HCT116 (cell line): ENCODE measurements around the gene MYH15. TPM values are rescaled to one million over a fixed set of nuclear protein-coding genes. Genes with fewer than 3 reads are reported as not detected.

Experiments
- ATAC-seq: fragments of 200-7000 bp; cut with Tn5 transposase; 2 replicates; pipeline ENCODE4 v1.9.1; 2020; ENCODE audit warnings: mild to moderate bottlenecking, moderate library complexity
- BruUV-seq: library from RNA; stranded (reverse); fragments of 400-500 nt; replicated peaks from 2 replicates; lab custom pipeline; 2021; lab: Mats Ljungman, UMichigan
- CTCF ChIA-PET: fragments of 300-600 bp; sonication (Branson Sonifier 250); formaldehyde crosslinking; loops from one replicate; lab custom pipeline; 2021; ENCODE audit warnings: antibody characterized with exemption; lab: Charles Lee
- POLR2A ChIA-PET: fragments of 300-600, 350-600 bp; sonication (Branson Sonifier 250); formaldehyde crosslinking; loops from one replicate; lab custom pipeline; 2021; ENCODE audit warnings: antibody characterized with exemption; lab: Charles Lee
- RAD21 ChIA-PET, 2 experiments: fragments of 300-600 bp; sonication (Branson Sonifier 250); formaldehyde crosslinking; loops; one replicate each; lab custom pipeline; 2023; ENCODE audit warnings: low total read pairs in 2 of 2; ENCODE audit not compliant: uncharacterized antibody in 2 of 2, unreplicated experiment in 2 of 2, low non-redundant PET in 1 of 2; lab: Charles Lee
- DNase-seq: peaks from one replicate; pipeline ENCODE4 v3.0.0-alpha.2; 2010; ENCODE audit warnings: low read depth, low spot score
- H2AFZ ChIP-seq: fragments of 200-600 bp; shearing (Covaris generic), sonication (generic); 2 replicates; pipeline ENCODE4 v1.6.1; 2017; ENCODE audit warnings: low read depth, mixed run types, mixed read lengths, antibody characterized with exemption, low read length; ENCODE audit not compliant: poor library complexity, severe bottlenecking
- H3K27ac ChIP-seq: 2 replicates; pipeline ENCODE4 v1.5.1; 2012; ENCODE audit warnings: low read depth, low read length
- H3K27me3 ChIP-seq: fragments of 200-600 bp; sonication (generic); 2 replicates; pipeline ENCODE4 v1.6.1; 2016; ENCODE audit warnings: mixed run types, low read length, mixed read lengths; ENCODE audit not compliant: insufficient read depth
- H3K36me3 ChIP-seq, 2 experiments: fragments of 200-500 bp in 1 of 2; fragments of 200-600 bp in 1 of 2; sonication (Bioruptor generic) in 1 of 2; sonication (generic) in 1 of 2; 2 replicates each; pipeline versions ENCODE4 v1.5.1 to v1.6.1; 2014 to 2016; ENCODE audit warnings: low read length in 2 of 2, inconsistent platforms in 1 of 2, mixed read lengths in 1 of 2, mixed run types in 1 of 2; ENCODE audit not compliant: insufficient read depth in 2 of 2, control insufficient read depth in 1 of 2
- H3K4me1 ChIP-seq, 2 experiments: fragments of 200-600 bp in 1 of 2; sonication (generic) in 1 of 2; 2 replicates each; pipeline versions ENCODE4 v1.5.1 to v1.6.1; 2012 to 2017; ENCODE audit warnings: low read length in 2 of 2, inconsistent platforms in 1 of 2, mild to moderate bottlenecking in 1 of 2, mixed read lengths in 1 of 2, mixed run types in 1 of 2, moderate library complexity in 1 of 2; ENCODE audit not compliant: insufficient read depth in 2 of 2, control insufficient read depth in 1 of 2
- H3K4me2 ChIP-seq: fragments of 200-600 bp; sonication (generic); 2 replicates; pipeline ENCODE4 v1.6.1; 2017; ENCODE audit warnings: mixed run types, low read length, mixed read lengths
- H3K4me3 ChIP-seq, 2 experiments: fragments of 200-600 bp in 1 of 2; sonication (generic) in 1 of 2; replicated peaks in 1 of 2; 2 replicates each; pipeline ENCODE4 v1.5.1; 2011 to 2016; ENCODE audit warnings: low read length in 2 of 2, control low read depth in 1 of 2, low read depth in 1 of 2, mild to moderate bottlenecking in 1 of 2, mixed read lengths in 1 of 2, mixed run types in 1 of 2
- H3K79me2 ChIP-seq: fragments of 200-600 bp; sonication (generic); 2 replicates; pipeline ENCODE4 v1.6.1; 2017; ENCODE audit warnings: mild to moderate bottlenecking, mixed run types, low read length, moderate library complexity, mixed read lengths; ENCODE audit not compliant: insufficient read depth
- H3K9ac ChIP-seq: fragments of 200-600 bp; sonication (generic); 2 replicates; pipeline ENCODE4 v1.6.1; 2016; ENCODE audit warnings: low read length, mixed read lengths
- H3K9me2 ChIP-seq: fragments of 200-600 bp; sonication (generic), shearing (Covaris generic); 2 replicates; pipeline ENCODE4 v1.6.1; 2017; ENCODE audit warnings: mixed run types, mild to moderate bottlenecking, moderate library complexity; ENCODE audit not compliant: insufficient read depth
- H3K9me3 ChIP-seq, 2 experiments: fragments of 200-500 bp in 1 of 2; fragments of 200-600 bp in 1 of 2; sonication (Bioruptor generic) in 1 of 2; sonication (generic) in 1 of 2; 2 replicates each; pipeline ENCODE4 v1.6.1; 2014 to 2017; ENCODE audit warnings: low read length in 2 of 2, mixed read lengths in 2 of 2, inconsistent platforms in 1 of 2, low read depth in 1 of 2, mild to moderate bottlenecking in 1 of 2, mixed run types in 1 of 2, moderate library complexity in 1 of 2; ENCODE audit not compliant: control insufficient read depth in 1 of 2, insufficient read depth in 1 of 2
- H4K20me1 ChIP-seq: fragments of 200-600 bp; sonication (generic), shearing (Covaris generic); 2 replicates; pipeline ENCODE4 v1.6.1; 2017; ENCODE audit warnings: mixed run types, mild to moderate bottlenecking, moderate library complexity; ENCODE audit not compliant: insufficient read depth
- CBX3 ChIP-seq: IDR thresholded peaks from 2 replicates; pipeline ENCODE4 v1.6.1; 2012; ENCODE audit warnings: low read depth
- CEBPB ChIP-seq: IDR thresholded peaks from 2 replicates; pipeline ENCODE4 v1.6.1; 2012; ENCODE audit warnings: low read depth
- EZH2phosphoT487 ChIP-seq: fragments of 200-600 bp; IDR thresholded peaks from 2 replicates; pipeline ENCODE4 v1.6.1; 2018; ENCODE audit warnings: antibody characterized with exemption, borderline replicate concordance
- JUND ChIP-seq: IDR thresholded peaks from 2 replicates; pipeline ENCODE4 v1.6.1; 2012
- MAX ChIP-seq: IDR thresholded peaks from 2 replicates; pipeline ENCODE4 v1.6.1; 2012
- POLR2AphosphoS5 ChIP-seq: IDR thresholded peaks from 2 replicates; pipeline ENCODE4 v1.6.1; 2011; ENCODE audit warnings: mild to moderate bottlenecking, low read depth, low read length, moderate library complexity
- SIN3A ChIP-seq: IDR thresholded peaks from 2 replicates; pipeline ENCODE4 v1.6.1; 2012; ENCODE audit warnings: low read depth
- SP1 ChIP-seq: IDR thresholded peaks from 2 replicates; pipeline ENCODE4 v1.6.1; 2012; ENCODE audit warnings: low read depth
- ZBTB33 ChIP-seq: IDR thresholded peaks from 2 replicates; pipeline ENCODE4 v1.6.1; 2011; ENCODE audit warnings: mild to moderate bottlenecking, low read length, moderate library complexity; ENCODE audit not compliant: insufficient replicate concordance; ENCODE audit errors: extremely low read depth
- ZFX ChIP-seq: fragments of 450-650 bp; IDR thresholded peaks from 2 replicates; pipeline ENCODE4 v1.6.1; 2017
- intact Hi-C: fragments of 100-400 bp; cut with micrococcal nuclease; formaldehyde crosslinking; loops from 2 replicates; pipeline ENCODE4 v1.10.0; 2022
- total RNA-seq: library from RNA; stranded (reverse); gene quantifications from one replicate; pipeline ENCODE4 v1.2.1, GENCODE V29; 2021; ENCODE audit not compliant: unreplicated experiment

MYH15 gene
- total RNA-seq, 1 experiment from 2014 or later = 11.2 TPM

GRCh38 chr3:108338901-108339545, 171.4 kb downstream of the MYH15 start:
- no peak overlapping the region for H2AFZ ChIP-seq

GRCh38 chr3:108334701-108335100, 175.7 kb downstream of the MYH15 start:
- H2AFZ ChIP-seq = no peak overlapping the region
- no peaks in the 10 kb centered on the region for H4K20me1 ChIP-seq
- ATAC-seq = no peak
- CTCF ChIA-PET = no interaction called here
- H3K27ac ChIP-seq = no peak overlapping the region
- no peak for DNase-seq
- no peak overlapping the region for H3K9ac ChIP-seq
- no TSS peak for BruUV-seq
- no peaks in the 10 kb centered on the region for H3K79me2 ChIP-seq
- POLR2A ChIA-PET = no interaction called here
- H3K4me3 ChIP-seq = no peak overlapping the region
- intact Hi-C loops = no loop called here
- H3K9me3 ChIP-seq = no peaks in the 10 kb centered on the region
- no peaks in the 10 kb centered on the region for H3K36me3 ChIP-seq
- no peaks in the 10 kb centered on the region for H3K9me2 ChIP-seq
- TF ChIP-seq MAX (no peak), EZH2phosphoT487 (no peak), ZFX (no peak), CEBPB (no peak), JUND (no peak), SP1 (no peak), CBX3 (no peak), POLR2AphosphoS5 (no peak)
- TF ChIP-seq, all 23 proteins: peak for 0
- H3K4me1 ChIP-seq = no peaks in the 10 kb centered on the region
- H3K4me2 ChIP-seq = no peak overlapping the region
- no peaks in the 10 kb centered on the region for H3K27me3 ChIP-seq
- RAD21 ChIA-PET = no interaction called here

More at GRCh38 chr3:108338901-108339545, 171.4 kb downstream of the MYH15 start:
- ChIA-PET CTCF (no interaction called here), RAD21 (no interaction called here), POLR2A (no interaction called here)
- no peaks in the 10 kb centered on the region for H3K4me1 ChIP-seq
- BruUV-seq = no TSS peak
- H4K20me1 ChIP-seq = no peaks in the 10 kb centered on the region
- H3K9me3 ChIP-seq = no peaks in the 10 kb centered on the region
- TF ChIP-seq ZBTB33 (no peak), CBX3 (no peak), POLR2AphosphoS5 (no peak), SIN3A (no peak)
- H3K4me2 ChIP-seq = no peak overlapping the region
- intact Hi-C loops = no loop called here
- no peaks in the 10 kb centered on the region for H3K9me2 ChIP-seq
- H3K9ac ChIP-seq = no peak overlapping the region
- H3K27me3 ChIP-seq = no peaks in the 10 kb centered on the region
- no peak overlapping the region for H3K27ac ChIP-seq
- no peaks in the 10 kb centered on the region for H3K79me2 ChIP-seq
- no peak for ATAC-seq
- H3K4me3 ChIP-seq = no peak overlapping the region
- no peak for DNase-seq
- no peaks in the 10 kb centered on the region for H3K36me3 ChIP-seq
